ENCODE data around the gene SEM1.
"Not testable (repeated sequence)": the region's sequence is repeated elsewhere in the genome, so short reads cannot be mapped to it uniquely, and the experiment has no call there.

SEM1 gene

GRCh38 chr7:96645084-96645483 lies 64.6 kb downstream of the SEM1 start:
- no peak overlapping the region for H3K4me2 ChIP-seq
- H3K9ac ChIP-seq: no peak overlapping the region
- no peaks in the 10 kb centered on the region for H3K27me3 ChIP-seq
- H3K4me3 ChIP-seq: no peak overlapping the region
- H4K20me1 ChIP-seq: no peaks in the 10 kb centered on the region
- H3K36me3 ChIP-seq: no peaks in the 10 kb centered on the region
- H3K27ac ChIP-seq: no peak overlapping the region
- H3K4me1 ChIP-seq: peaks cover 4 to 8% (median 6%) of the 10 kb centered on the region in 10 experiments; a peak in 19 of 20 replicates
- no peak for TF ChIP-seq Cebpa-rat (IDR thresholded peaks at IDR 0.05)
- H3K9me3 ChIP-seq (replicated peaks in 1 of 11): peaks cover 0 to 12% (median 0%) of the 10 kb centered on the region in 11 experiments; a peak in 3 of 22 replicates

DNA sequence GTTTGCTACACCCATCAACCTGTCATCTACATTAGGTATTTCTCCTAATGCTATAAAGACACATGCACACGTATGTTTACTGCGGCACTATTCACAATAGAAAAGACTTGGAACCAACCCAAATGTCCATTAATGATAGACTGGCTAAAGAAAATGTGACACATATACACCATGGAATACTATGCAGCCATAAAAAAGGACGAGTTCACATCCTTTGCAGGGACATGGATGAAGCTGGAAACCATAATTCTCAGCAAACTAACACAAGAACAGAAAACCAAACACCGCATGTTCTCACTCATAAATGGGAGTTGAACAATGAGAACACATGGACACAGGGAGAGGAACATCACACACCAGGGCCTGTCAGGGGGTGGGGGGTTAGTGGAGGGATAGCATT lies 66.2 kb downstream of the SEM1 start:
- not testable (repeated sequence) for H3K36me3 ChIP-seq, H3K4me1 ChIP-seq, H3K4me2 ChIP-seq, H3K4me3 ChIP-seq, H3K27ac ChIP-seq, H3K27me3 ChIP-seq, H4K20me1 ChIP-seq, H3K9ac ChIP-seq
- peaks cover 0 to 12% (median 0%) of the 10 kb centered on the region in 11 experiments; a peak in 3 of 22 replicates for H3K9me3 ChIP-seq (replicated peaks in 1 of 11)

DNA sequence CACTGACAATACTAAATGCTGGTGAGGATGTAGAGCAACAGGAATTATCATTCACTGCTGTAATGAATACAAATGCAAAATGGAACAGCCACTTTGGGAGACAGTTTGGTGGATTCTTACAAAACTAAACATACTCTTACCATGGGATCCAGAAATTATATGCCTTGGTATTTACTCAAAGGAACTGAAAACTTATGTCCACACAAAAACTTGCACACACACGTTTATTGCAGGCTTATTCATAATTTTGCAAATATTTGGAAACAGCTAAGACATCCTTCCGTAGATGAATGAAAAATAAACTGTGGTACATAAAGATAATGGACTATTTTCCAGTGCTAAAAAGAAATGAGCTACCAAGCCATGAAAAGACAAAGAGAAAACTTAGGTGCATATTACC lies 69.6 kb downstream of the SEM1 start:
- Histone ChIP-seq H3K27me3 (no peaks in the 10 kb centered on the region), H3K9ac (no peak overlapping the region), H3K9me3 (replicated peaks in 1 of 11) (peaks cover 0 to 12% (median 0%) of the 10 kb centered on the region in 11 experiments; a peak in 3 of 22 replicates), H3K4me2 (no peak overlapping the region), H3K4me3 (no peak overlapping the region), H3K36me3 (no peaks in the 10 kb centered on the region), H4K20me1 (no peaks in the 10 kb centered on the region), H3K27ac (no peak overlapping the region), H3K4me1 (no peaks in the 10 kb centered on the region)
- no peak for TF ChIP-seq Cebpa-rat (IDR thresholded peaks at IDR 0.05)

All from BLaER1 treated with 17β-estradiol and CSF1 and Interleukin-3, amounts not matched to agents 10 nM and 100 nM (cell line).